Endometrial microvascular endothelial cells (primary cell): ENCODE data around the gene NACC2. TPM values are rescaled to one million over a fixed set of nuclear protein-coding genes. Genes with fewer than 3 reads are reported as not detected.

Source experiments
- in situ Hi-C: cut with HindIII; loops from 2 replicates; pipeline ENCODE4 v1.10.0; 2017; ENCODE audit warnings: low sequenced_read_pairs, low pct_unique_long_range_greater_than_20kb; ENCODE audit errors: inconsistent ontology term
- total RNA-seq: library from RNA; depleted of rRNA; stranded (reverse); fragments of >200 nt; gene quantifications from one replicate; pipeline ENCODE4 v1.2.3, GENCODE V29; 2015; ENCODE audit errors: inconsistent ontology term

Gene NACC2
- total RNA-seq, 1 donor from 2014 or later: 21.9 TPM

DNA sequence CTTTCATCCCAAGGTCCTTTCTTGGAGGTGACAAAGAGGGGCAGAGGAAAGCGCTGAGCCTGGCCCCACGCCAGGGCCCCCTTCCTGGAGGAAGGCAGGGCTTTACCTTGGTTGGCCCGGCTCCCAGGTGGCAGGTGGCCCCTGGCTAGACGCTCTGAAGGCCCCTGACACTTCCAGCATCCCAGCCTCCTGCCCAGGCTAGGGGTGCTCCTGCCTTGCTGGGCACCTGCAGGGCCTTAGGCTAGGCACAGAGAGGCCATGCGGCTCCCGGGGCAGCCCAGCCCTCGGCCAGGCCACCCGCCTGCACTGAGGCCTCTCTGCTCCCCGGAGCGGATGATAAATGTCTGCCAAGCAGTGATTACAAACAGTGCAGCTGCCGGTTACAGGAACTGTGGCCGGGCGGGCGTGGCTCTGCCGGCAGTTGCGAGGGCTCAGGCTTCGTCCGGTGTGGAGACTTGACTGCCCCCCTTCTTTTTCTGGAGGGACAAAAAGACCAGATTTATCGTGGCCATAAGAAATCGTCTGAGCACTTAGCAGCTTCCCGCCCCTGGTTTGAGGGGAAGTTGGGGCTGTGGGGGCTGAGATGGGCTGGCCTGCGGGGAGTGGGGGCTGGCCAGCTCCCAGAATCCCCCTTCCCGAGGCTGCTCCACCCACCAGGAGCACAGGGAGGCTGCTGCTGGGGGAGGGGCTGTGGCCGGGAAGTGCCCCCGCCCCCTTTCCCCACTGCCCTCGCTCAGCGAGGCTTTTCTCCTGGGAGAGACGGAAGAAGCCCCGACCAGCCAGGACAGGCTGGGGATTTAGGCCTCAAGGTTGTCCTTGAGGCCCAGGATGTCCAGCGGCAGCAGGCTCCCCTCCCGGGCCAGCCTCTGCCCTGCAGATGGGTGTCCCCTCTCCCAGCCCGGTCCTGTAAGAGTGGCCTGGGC, 102.3 kb downstream of the NACC2 start:
- in situ Hi-C loops: no loop called here

DNA sequence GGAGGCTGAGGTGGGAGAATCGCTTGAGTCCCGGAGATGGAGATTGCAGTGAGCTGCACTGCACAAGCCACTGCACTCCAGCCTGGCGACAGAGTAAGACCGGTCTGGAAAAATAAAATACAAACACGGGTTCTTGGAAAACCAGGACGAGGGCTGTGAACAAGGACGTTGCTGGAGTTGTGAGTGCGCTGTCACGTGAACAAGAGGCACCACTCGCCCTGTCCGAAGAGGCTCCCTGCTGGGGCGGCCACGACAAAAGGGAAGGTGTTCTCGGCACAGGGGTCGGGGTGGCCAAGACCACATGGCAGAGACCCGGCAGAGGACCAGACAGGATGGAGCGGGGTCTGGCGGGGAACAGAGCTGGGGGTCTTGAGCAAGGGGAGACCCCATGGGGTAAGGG, 103.3 kb downstream of the NACC2 start:
- in situ Hi-C loops: no loop called here

DNA sequence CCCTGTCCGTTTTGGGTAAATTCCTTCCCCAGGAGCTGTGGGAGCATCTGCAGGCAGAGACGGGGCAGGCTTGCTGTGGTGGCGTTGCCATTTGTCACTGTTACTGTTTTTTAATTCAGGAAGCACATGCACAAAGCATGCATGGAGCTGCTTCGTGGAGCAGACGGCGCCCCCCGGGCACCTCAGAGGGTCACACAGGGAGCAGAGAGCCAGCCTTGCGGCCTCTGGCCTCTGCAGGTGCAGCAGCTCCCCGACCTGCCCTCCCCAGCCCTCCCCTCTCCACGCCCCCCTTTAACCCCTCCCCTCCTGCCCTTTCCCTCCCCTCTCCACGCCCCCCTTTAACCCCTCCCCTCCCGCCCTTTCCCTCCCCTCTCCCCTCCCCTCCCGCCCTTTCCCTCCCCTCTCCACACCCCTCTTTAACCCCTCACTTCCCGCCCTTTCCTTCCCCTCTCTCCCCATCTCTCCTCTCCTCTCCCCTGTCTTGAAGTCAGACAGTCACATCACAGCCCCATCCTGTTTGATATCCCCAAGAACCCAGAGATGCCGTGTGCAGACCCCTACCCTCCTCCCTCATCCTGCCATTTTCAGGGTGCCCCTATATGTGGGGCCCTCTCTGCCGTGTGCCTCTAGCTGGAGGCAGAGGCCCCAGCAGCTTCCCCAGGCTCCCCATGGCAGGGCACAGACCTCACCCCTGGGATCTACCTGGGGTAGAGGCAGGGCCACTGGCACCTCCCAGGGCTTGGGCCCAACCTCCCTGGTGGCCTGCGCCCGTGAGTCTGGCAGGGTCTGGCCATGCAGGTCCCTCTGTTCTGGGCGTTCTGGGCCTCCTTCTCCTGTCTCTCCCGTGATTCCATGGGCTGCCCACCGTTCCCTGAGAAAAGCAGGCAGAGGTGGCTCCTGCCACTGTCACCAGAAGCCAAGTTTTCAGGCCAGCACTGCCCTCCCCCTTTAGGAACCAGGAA, 104.3 kb downstream of the NACC2 start:
- in situ Hi-C loops: no loop called here

DNA sequence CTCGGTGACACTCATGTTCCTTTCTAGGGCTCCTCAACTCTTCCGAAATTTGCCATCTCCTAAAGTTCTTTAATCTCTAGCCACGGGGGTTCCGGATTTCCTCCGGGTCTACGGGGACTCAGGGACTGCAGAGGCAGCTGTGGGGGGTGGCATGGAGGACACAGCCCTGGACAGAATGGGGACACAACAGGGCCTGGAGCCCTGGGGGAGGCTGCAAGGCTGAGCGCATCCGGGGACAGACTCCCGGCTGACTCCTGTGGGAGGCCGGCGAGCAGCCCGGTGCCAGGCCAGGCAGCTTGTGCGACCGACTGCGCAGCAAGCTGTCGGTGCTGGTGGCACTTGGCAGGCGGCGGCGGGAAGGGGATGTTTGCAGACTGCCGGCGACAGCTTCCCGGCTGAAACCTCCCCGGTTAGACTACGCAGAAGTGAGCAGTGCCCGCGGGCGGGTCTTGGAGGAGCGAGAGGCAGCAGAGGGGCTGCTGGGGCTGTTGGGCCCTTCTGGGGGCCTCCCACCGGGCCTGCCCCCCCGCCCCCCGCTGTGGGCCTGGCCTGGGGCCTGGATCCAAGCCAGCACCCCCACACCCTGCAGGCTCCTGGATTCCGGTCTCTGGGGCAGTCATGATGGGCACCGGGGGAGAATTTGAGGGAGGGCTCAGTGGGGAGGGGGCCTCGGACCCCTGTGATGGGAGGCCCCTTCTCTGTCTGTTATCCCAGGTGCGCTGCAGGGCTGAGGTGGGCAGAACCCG, 105.2 kb downstream of the NACC2 start:
- in situ Hi-C loops: no loop called here

DNA sequence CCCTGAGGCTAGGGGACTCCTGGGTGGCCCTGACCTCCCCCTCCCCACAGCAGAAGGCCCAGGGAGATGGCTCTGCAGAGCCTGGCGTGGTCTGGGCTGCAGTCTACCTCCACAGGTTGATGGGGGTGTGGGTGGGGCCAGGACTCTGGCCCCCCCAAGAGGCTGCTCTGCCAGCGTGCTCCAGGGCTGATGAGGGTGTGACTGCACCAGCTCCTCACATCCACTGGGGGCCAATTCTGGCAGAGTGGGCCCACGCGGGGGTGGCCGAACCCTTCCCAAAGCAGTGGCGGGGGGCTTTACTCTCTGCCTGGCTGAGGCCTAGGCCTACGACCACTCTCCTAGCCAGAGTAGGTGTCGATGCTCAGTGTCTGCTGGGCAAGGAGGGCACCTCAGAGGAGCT, 105.9 kb downstream of the NACC2 start:
- in situ Hi-C loops: no loop called here

DNA sequence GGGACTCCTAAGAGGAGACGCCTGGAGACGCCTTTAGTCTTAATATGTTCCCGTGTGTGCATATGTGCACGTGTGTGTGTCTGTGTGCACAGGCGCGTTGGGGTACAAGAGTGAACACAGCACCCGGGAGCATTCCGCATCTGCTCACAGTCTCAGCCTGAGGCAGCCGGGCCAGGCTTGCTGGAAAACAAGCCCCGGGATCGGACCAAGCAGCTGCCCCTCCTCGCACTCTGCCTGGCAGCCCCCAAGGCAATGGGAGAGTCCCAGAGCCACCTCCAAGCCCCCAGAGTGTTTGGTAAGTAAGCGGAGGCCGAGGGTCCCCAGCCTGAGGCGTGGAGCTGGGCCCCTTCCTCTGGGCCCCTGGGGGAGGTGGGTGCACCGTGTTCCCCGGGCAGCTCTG, 106.6 kb downstream of the NACC2 start:
- in situ Hi-C loops: no loop called here

DNA sequence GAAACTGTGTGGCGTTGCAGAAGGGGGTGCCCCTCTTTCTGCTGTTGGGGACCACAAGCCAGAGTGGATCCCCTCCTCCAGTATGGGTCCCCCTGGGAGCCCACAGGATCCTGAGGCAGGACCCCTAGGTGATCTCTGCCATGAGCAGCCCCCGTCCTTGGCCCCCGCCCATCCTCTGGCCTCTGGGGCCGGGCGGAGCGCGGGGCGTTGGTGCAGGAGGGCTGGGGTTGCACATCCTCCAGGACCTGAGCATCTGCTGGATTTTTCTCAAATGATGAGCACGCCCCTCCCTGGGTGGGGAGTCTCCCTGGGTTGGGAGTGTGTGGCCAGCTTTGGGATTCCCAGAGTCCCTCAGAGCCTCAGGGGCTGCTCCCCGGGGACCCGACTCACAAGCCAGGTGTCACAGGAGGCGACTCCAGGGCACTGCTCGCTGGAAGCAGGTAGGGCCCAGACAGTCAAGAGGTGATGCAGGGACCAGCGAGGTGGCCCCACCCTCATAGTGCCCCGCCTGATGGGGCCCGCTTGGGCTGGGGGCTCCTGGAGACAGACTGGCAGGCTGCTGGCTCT, 107.2 kb downstream of the NACC2 start:
- in situ Hi-C loops: no loop called here

DNA sequence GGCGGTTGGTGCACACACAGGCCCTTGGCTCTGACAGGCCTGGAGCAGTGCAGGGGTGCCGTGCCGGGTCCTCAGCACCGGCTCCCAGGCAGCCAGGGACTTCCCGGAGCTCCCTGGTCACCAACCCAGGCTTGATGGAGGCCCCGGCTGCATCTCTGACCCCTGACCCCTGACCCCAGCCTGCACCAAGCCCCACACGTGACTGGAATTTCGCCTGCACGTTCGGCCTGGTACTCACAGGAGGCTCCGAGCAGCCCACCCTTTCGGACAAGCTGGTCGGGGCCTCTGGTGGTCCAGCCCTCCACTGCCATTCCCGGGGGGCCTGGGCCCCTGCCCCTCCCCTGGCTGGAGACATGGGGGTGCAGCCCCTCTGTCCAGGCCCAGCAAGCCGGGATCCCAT, 108.5 kb downstream of the NACC2 start:
- in situ Hi-C loops: no loop called here

DNA sequence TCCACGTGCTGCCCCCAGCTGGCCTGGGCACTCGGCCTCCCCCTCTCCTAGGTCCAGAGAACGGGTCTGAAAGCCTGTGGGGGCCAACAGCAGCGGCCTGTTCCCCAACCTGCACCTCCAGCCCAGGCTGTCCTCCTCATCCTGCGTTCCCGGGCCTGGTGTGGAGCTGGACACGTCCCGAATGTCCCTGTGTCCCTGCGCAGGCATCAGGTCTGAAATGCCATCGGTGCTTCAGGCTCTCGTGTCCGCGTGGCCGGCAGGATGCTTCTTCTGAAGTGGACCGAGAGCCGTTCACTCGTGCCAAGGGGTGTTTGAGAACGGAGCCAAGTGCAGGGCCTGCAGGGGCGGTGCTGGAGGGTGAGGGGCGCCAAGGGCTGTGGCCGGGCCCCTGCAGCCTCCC, 109.2 kb downstream of the NACC2 start:
- in situ Hi-C loops: no loop called here

DNA sequence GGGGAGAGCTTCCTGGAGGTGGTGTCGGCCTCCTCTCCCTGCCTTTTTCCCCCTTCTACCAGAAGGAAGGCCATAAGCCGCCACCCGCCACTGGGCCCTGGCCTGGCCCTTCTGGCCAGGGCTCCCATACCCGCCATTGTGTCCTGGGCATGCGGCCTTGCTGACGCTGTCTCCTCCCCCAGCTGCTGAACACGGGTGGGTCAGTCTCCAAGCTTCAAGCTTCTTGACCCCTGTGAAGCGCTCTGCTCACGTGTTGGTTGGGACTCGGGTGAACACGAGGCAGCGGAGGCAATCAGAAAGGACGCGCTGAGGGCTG, 109.7 kb downstream of the NACC2 start:
- in situ Hi-C loops: no loop called here

DNA sequence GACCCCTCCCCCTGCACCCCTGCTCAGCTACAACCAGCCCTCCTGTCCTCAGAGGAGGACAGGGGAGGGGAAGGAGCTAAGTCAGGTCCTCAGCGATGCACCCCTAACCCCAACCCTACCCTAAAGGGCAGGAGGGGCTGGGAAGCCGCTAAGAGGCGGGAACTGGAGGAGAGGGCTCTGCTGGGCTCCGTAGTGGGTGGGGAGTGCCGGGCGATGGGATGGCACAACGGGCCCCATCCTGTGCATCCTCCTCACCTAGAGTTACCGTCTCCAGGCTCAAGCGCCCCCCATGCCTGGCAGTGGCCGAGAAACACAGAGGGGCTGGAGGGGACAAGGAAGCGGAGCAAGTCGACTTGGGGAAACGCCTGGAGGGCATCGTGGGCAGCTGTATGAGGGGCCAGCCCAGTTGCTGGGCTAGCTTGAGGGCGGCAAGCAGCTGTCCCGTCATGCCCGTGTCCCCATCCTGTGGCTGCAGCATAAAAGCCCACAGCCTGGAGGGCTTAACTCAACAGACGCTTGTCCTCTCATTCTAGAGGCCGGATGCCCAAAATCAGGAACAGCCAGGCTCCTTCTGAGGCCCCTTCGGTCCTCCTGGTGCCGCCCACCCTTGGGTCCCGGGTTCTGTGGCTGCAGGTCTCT, 110.9 kb downstream of the NACC2 start:
- in situ Hi-C loops: no loop called here

DNA sequence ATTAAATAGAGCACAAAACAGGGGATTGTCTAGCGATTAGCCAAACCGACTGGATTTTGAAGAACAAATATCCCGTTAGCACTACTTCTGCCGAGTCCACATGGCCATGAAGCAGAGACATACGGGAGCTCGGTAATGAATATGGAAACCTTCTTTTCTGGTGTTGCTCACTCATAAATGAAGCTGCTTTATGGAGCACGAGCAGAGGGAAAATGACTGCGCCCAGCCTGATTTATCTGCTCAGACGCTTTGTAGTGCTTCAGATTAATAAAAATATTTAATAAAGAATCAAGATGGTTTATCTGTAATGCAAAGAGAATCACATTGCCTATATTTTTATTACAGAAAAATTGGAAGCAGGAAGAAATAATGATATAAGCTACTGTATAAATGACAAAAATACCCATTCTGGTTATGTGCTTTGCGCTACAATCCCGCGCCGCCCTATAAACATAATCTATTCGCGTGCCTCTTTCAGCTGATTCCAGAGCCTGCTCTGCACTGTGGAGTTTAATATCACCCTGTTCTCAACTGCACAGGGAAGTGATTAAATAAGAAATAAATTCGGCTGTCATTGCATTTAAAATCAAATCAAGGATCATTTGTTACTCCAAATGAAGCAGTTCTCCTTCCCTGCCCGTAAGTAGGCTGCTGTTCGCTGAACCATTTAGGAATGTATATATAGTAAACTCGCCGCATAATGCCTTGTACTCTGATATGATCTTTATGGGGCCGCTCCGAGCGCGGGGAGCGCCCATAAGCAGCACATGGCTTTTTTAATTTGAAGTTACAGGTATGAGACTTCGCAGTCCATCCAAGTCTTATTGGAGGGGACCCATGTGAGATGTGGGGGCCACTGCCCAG, 111.6 kb downstream of the NACC2 start:
- in situ Hi-C loops: no loop called here

DNA sequence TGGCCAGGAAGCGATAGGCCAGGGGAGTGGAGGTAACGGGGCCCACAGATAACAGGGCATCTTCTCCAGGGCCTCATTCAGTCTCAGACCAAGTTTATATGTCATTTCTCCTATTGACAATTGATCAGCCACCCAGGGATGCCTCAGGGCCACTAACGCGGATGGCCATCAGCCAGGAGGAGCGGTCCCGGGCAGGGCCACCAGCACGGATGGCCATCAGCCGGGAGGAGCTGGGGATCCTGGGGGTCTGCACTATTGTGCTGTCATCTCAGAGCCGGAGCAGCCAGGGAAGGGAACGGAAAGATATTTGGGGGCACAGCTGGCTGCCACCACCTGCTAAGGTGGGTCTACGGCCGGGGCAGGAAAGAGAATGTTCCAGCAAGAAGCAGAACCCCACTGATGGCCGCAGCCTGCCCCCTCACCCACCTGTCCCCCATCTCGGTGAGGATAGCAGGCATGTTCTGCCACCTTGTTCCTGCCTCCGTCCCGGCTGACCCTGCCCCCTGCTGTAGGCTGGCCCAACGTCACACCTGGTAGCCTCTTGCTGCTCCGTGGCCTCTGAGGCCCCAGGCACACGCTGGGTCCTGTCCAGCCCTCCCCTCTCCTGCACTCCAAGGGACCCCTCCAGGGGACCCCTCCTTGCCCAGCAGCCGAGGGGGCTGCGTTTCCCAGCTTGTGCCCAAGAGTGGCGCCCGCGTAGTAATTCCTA, 112.4 kb downstream of the NACC2 start:
- in situ Hi-C loops: no loop called here

DNA sequence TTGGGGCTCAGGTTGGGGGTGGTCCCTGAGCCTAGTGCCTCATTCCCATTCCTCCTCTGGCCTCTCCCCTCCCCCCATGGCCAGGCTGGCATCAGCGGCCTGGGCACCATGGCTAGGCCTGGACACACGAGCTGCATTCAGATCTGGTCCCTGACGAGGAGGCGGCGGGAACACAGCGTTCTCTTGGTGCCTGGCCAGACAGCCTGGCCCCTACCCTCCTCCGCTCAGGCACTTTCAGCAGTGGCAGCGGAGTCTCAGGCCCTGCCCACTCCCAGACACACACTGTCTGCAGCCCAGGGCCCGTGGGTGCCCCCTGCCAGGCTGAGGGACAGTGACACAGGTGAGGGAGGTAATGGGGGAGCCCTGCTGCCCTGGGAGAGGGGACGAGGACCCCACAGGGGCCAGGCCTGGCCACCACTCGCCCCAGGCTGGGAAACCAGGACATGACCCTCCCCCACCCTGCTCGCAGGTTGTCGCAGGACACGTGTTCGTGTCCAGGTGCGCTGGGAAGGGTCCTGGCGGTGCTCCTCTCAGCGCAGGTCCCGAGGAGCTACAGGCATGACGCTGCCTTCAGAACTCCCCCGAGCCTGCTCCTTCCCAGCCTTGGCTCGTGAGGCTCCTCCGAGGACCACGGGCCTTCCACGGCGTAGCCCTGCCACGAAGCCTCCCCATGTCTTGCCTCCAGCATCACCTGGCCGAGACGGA, 114.0 kb downstream of the NACC2 start:
- in situ Hi-C loops: no loop called here

DNA sequence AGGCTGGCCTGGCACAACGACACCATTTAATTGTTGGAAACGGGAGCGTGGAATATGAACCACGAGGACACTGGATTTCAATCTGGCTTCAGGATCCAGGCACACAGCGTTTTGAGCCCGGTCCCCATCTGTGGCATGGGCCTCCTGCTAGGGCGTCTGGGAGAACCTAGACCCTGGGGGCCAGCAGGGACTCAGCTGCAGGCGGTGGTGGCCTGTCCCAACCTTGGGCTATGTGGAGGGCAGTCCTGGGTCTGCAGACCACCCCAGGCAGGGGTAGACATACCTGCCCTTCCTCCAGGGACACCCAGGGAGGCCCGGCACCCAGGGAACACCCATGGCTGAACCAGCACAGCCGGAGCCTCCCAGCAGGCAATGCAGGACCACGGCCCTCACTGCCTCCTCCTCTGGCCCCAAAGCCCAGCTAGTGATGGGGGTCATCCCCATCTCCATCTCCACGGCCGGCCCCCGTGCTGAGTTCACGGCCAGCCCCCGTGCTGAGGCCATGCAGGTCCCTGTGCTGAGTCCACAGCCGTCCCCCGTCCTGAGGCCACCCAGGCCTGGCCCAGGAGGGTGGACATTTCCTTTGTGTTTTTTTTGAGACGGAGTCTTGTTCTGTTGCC, 115.4 kb downstream of the NACC2 start:
- in situ Hi-C loops: no loop called here
